Lung (tissue), 12 donors: ENCODE measurements around the gene CCER1. TPM values are rescaled to one million over a fixed set of nuclear protein-coding genes. Genes with fewer than 3 reads are reported as not detected.
A peak's percentile ranks its signal among the peaks of the same experiment; 100 is the strongest.

ENCODE experiments used
- ATAC-seq: fragments of 200-7000 bp; cut with Tn5 transposase; one replicate; pipeline ENCODE4 v1.9.1; 2020; ENCODE audit warnings: moderate number of reproducible peaks; ENCODE audit not compliant: insufficient read depth, low FRiP score
- DNase-seq, 3 donors: peaks; one replicate each; pipeline ENCODE4 v3.0.0-alpha.2; 2013 to 2017
- H3K27ac ChIP-seq, 2 donors: one replicate each; pipeline ENCODE4 v1.5.1; 2013; ENCODE audit warnings: mild to moderate bottlenecking in 2 of 2, moderate library complexity in 2 of 2, control low read depth in 1 of 2, inconsistent platforms in 1 of 2, low read depth in 1 of 2, low read length in 1 of 2
- H3K27me3 ChIP-seq, 3 donors: one replicate each; pipeline ENCODE4 v1.5.1; 2013; ENCODE audit warnings: low read length in 2 of 3; ENCODE audit not compliant: control insufficient read depth in 3 of 3, insufficient read depth in 3 of 3
- H3K36me3 ChIP-seq, 4 donors: one replicate each; pipeline ENCODE4 v1.5.1; 2013; ENCODE audit warnings: low read length in 4 of 4, mild to moderate bottlenecking in 1 of 4, moderate library complexity in 1 of 4; ENCODE audit not compliant: control insufficient read depth in 4 of 4, insufficient read depth in 4 of 4
- H3K4me1 ChIP-seq, 5 donors: one replicate each; pipeline ENCODE4 v1.5.1; 2013; ENCODE audit warnings: low read length in 5 of 5, mild to moderate bottlenecking in 2 of 5, moderate library complexity in 1 of 5; ENCODE audit not compliant: control insufficient read depth in 5 of 5, insufficient read depth in 5 of 5
- H3K4me3 ChIP-seq: one replicate; pipeline ENCODE4 v1.5.1; 2013; ENCODE audit warnings: mild to moderate bottlenecking, control low read depth, moderate library complexity
- H3K9ac ChIP-seq, 2 donors: one replicate each; pipeline ENCODE4 v1.5.1; 2013; ENCODE audit warnings: low read length in 2 of 2, control low read depth in 1 of 2; ENCODE audit not compliant: insufficient read depth in 1 of 2
- H3K9me3 ChIP-seq, 4 donors: one replicate each; pipeline ENCODE4 v1.5.1; 2013; ENCODE audit warnings: low read length in 3 of 4, mild to moderate bottlenecking in 1 of 4, moderate library complexity in 1 of 4; ENCODE audit not compliant: control insufficient read depth in 4 of 4, insufficient read depth in 3 of 4
- WGBS, 2 donors: extraction: QIAGEN DNeasy Blood & Tissue Kit; methylation state at CpG; one replicate each; pipeline ENCODE4 v1.1.7; 2013; 5-methylcytosine and 5-hydroxymethylcytosine counted together
- polyA plus RNA-seq, 2 donors: library from polyadenylated mRNA; stranded (reverse); fragments of 200-250 nt; gene quantifications; one replicate each; pipeline ENCODE4 v1.2.1, GENCODE V29; 2013
- total RNA-seq, 2 donors: library from RNA; depleted of rRNA in 1 of 2; stranded (reverse); fragments of >200 nt in 1 of 2; gene quantifications; one replicate each; pipeline ENCODE4 v1.2.1, GENCODE V29; 2014 to 2021
- TF ChIP-seq, protein P1 (sequence below): IDR thresholded peaks from 2 replicates; pipeline ENCODE4 v1.5.1; 2012; ENCODE audit warnings: mild to moderate bottlenecking; ENCODE audit errors: control extremely low read depth, extremely low read depth
- donor health status: control.
- donor health status: control.
- donor health status: Bipolar disorder and iron deficiency.
- donor health status: healthy.
- donor health status: DM: yes; HTN: yes; CAD: no.

CCER1 gene
- total and polyA plus RNA-seq, 4 donors: not detected

DNA sequence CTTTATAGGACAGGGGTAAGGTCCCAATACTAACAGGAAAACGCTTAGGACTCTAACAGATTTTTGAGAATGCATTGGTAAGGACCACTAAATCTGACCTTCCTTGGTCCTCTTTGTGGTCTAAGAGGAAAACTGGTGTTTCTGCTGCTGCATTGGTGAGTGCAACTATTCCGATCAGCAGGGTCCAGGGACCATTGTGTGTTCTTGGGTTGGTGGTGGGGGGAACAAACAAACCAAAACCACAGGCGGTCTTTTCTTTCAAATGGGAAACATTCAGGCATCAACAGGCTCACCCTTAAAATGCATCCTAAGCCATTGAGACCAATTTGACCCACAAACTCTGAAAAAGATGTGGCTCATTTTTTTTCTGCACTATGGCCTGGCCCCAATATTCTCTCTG lies 29.1 kb upstream of the CCER1 start:
- H3K9ac ChIP-seq: no peak overlapping the region
- TF ChIP-seq, protein P1, sequence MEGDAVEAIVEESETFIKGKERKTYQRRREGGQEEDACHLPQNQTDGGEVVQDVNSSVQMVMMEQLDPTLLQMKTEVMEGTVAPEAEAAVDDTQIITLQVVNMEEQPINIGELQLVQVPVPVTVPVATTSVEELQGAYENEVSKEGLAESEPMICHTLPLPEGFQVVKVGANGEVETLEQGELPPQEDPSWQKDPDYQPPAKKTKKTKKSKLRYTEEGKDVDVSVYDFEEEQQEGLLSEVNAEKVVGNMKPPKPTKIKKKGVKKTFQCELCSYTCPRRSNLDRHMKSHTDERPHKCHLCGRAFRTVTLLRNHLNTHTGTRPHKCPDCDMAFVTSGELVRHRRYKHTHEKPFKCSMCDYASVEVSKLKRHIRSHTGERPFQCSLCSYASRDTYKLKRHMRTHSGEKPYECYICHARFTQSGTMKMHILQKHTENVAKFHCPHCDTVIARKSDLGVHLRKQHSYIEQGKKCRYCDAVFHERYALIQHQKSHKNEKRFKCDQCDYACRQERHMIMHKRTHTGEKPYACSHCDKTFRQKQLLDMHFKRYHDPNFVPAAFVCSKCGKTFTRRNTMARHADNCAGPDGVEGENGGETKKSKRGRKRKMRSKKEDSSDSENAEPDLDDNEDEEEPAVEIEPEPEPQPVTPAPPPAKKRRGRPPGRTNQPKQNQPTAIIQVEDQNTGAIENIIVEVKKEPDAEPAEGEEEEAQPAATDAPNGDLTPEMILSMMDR: no peak
- no peaks in the 10 kb centered on the region for H3K9me3 ChIP-seq
- H3K27me3 ChIP-seq: no peaks in the 10 kb centered on the region
- DNase-seq: no peak
- no peak for ATAC-seq
- no peak overlapping the region for H3K4me3 ChIP-seq
- H3K27ac ChIP-seq: no peak overlapping the region
- H3K36me3 ChIP-seq: no peaks in the 10 kb centered on the region
- H3K4me1 ChIP-seq: peaks cover 0 to 21% (median 0%) of the 10 kb centered on the region in 5 donors
- WGBS, 2 donors: 74 to 87% methylated on average over 3 of the region's 3 CpGs

DNA sequence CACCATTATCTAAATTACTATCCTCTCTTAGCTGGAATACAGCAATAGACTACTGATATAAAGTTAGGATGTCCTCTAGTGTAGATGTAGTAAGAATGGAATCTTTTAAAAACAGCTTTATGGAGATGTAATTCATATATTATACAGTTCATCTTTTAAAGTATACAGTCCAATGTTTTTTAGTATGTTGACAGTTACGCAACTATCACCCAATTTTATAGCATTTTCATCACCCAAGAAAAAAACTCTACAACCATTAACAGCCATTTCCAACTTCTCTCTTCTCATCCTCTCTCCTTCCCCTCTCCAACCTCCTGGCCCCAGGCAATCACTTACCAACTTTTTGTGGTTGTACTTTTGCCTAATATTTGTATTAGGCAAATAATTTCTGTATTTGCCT lies 27.2 kb upstream of the CCER1 start:
- whole genome bisulfite sequencing, 2 donors: 96 to 100% methylated on average over 1 of the region's 1 CpG
- ATAC-seq: no peak

DNA sequence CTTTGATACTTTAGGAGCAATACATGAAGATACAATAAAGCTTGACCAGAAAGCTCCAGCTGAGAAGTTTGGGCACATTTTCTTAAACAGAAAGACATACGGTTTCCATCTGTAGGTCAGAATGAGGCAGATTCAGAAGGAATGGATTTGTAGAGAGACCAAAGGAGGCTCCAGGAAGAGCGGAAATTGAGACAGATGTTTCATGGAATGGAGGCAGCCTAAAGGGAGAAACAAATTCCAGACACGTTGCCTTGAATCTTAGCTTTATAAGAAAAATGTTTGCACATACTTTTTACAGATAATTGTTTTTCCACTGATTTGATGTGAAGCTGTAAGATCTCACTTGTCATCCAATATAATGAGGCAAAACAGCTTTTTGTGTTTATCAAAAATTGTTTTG lies 25.0 kb upstream of the CCER1 start:
- Histone ChIP-seq H3K9me3 (no peaks in the 10 kb centered on the region), H3K36me3 (no peaks in the 10 kb centered on the region), H3K4me1 (peaks cover 0 to 28% (median 0%) of the 10 kb centered on the region in 5 donors), H3K4me3 (no peak overlapping the region), H3K9ac (no peak overlapping the region), H3K27me3 (no peaks in the 10 kb centered on the region), H3K27ac (no peak overlapping the region)
- TF ChIP-seq, protein P1: no peak
- peak; percentile 70 to 98 (median 97) for DNase-seq
- no peak for ATAC-seq
- WGBS, 2 donors: 74% methylated on average over 3 of the region's 3 CpGs

More for the DNA sequence above, 27.2 kb upstream of the CCER1 start:
- H3K36me3 ChIP-seq: no peaks in the 10 kb centered on the region
- H3K9me3 ChIP-seq: no peaks in the 10 kb centered on the region
- TF ChIP-seq, protein P1: no peak
- H3K9ac ChIP-seq: no peak overlapping the region
- peak in 2 of 3 donors; percentile 43 to 67 for DNase-seq
- no peak overlapping the region for H3K27ac ChIP-seq
- H3K27me3 ChIP-seq: no peaks in the 10 kb centered on the region
- H3K4me1 ChIP-seq: peaks cover 0 to 28% (median 0%) of the 10 kb centered on the region in 5 donors
- no peak overlapping the region for H3K4me3 ChIP-seq

DNA sequence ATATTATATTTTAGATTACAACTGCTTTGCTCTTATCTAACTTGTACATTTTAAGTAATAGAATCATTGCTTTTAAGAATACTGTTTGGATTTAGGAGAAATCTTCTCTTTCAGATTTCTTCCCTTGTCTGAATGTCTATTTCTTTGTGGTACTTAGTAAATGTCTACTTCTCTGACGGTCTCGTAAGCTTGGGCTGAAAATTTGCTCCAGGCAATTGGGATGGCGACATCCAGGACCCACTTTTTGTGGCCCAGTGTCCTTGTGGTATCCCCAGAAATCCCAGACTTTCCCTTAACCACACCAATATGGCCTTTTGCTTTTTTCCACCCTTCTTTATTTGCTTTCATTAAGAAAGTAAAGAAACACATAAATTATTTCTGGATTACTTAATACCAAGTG lies 24.0 kb upstream of the CCER1 start:
- DNase-seq: peak in 1 of 3 donors; percentile 26
- TF ChIP-seq, protein P1: no peak
- Histone ChIP-seq H3K4me3 (no peak overlapping the region), H3K27ac (peak overlapping the region in 1 of 2 donors; percentile 31), H3K4me1 (peaks cover 0 to 28% (median 0%) of the 10 kb centered on the region in 5 donors), H3K9ac (no peak overlapping the region), H3K9me3 (no peaks in the 10 kb centered on the region), H3K27me3 (no peaks in the 10 kb centered on the region), H3K36me3 (no peaks in the 10 kb centered on the region)
- 86 to 90% methylated on average over 3 of the region's 3 CpGs for WGBS, 2 donors
- no peak for ATAC-seq
